Activated naive CD4-positive, alpha-beta T cell treated with anti-CD3 and anti-CD28 coated beads, Interleukin-2, amount 50 U/mL, for 72 hours (primary cell): ENCODE data around the gene ZNF281. TPM values are rescaled to one million over a fixed set of nuclear protein-coding genes. Genes with fewer than 3 reads are reported as not detected.
"Not testable (repeated sequence)": the region's sequence is repeated elsewhere in the genome, so short reads cannot be mapped to it uniquely, and the experiment has no call there.

Experiments
- ATAC-seq, 2 donors: fragments of 150-1000 bp; cut with Tn5 transposase; 2 replicates each; pipeline ENCODE4 v1.10.0; 2021; ENCODE audit warnings: mild to moderate bottlenecking in 2 of 2, moderate library complexity in 2 of 2
- DNase-seq, 2 donors: peaks; one replicate each; pipeline ENCODE4 v3.0.0; 2021 to 2022; ENCODE audit warnings: low spot score in 2 of 2
- H3K27ac Mint-ChIP-seq, 2 donors: one replicate each; pipeline ENCODE4 v1.8.0; 2022; ENCODE audit warnings: mild to moderate bottlenecking in 2 of 2, mixed read lengths in 2 of 2
- H3K36me3 Mint-ChIP-seq, 2 donors: one replicate each; pipeline ENCODE4 v1.8.0; 2022; ENCODE audit warnings: mixed read lengths in 2 of 2
- H3K9me3 Mint-ChIP-seq, 2 donors: one replicate each; pipeline ENCODE4 v1.8.0; 2022; ENCODE audit warnings: mixed read lengths in 2 of 2
- total RNA-seq, 2 donors: library from RNA; stranded (reverse); gene quantifications; one replicate each; pipeline ENCODE4 v1.2.3, GENCODE V29; 2022

The ZNF281 gene
- total RNA-seq, 2 donors from 2014 or later = 16.2 to 19.2 TPM

DNA sequence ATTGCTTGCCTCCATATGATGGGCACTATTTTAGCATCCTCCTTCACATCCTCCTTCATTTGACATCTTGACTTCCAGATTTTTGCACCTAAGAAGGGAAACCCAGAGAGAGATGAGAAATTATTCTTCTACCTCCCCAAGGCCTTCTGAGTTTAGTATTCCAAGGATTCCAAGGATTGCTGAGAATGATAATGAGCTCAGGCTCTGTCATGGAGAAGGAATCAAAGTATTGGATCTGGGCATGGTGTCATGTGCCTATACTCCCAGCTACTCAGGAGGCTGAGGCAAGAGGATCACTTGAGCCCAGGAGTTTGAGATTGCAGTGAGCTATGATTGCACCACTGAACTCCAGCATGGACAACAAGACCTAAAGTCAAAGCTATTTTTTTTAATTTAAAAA is 26.6 kb upstream of the ZNF281 start:
- DNase-seq (no peak), ATAC-seq (no peak)
- Mint-ChIP-seq H3K36me3 (no peaks in the 10 kb centered on the region), H3K9me3 (no peaks in the 10 kb centered on the region), H3K27ac (no peak overlapping the region)

DNA sequence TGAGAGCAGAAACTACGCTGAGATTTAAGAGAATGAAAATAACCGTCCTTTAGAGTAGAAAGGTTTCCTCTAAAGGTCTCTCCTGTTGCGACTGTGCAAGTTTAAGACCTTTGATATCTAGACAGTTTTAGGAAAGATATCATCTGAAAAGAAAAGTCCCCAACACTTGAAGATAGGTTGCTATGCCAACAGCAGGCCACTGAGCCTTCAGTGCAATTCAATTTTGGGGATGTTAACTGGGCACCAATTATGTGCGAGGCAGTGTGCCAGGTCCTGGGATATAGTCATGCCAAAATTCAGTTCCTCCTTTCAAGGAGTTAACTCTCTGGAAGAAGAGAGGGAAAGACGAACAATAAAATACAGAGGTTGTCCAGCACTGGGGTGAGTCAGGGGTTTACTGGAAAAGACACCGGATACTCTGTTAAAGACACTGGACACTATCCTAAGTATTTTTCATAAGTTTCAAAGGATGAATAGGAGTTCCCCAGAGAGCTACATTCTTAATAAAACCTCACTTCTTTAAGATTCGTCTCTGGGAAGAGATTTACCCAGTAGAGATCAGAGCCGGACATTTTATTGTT is 25.5 kb upstream of the ZNF281 start:
- ATAC-seq (no peak), DNase-seq (no peak)
- no peak overlapping the region for H3K27ac Mint-ChIP-seq
- H3K36me3 Mint-ChIP-seq = no peaks in the 10 kb centered on the region
- H3K9me3 Mint-ChIP-seq = no peaks in the 10 kb centered on the region

DNA sequence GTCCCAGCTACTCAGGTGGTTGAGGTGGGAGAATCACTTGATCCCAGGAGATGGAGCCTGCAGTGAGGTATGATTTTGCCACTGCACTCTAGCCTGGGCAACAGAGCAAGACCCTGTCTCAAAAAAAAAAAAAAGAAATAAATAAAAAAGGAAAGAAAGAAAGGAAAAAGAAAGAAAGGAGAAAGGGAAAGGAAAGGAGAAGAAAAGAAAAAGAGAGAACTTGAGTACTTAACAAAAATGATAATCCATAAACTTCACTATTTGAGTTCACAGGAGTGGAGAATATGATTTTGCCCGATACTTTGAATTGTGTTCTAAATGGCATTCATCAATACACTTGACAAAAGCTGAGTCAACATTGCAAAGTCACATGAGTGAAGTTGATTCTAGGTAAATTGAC is 23.8 kb upstream of the ZNF281 start:
- DNase-seq (no peak), ATAC-seq (no peak)
- Mint-ChIP-seq H3K27ac (no peak overlapping the region), H3K9me3 (no peaks in the 10 kb centered on the region), H3K36me3 (no peaks in the 10 kb centered on the region)

DNA sequence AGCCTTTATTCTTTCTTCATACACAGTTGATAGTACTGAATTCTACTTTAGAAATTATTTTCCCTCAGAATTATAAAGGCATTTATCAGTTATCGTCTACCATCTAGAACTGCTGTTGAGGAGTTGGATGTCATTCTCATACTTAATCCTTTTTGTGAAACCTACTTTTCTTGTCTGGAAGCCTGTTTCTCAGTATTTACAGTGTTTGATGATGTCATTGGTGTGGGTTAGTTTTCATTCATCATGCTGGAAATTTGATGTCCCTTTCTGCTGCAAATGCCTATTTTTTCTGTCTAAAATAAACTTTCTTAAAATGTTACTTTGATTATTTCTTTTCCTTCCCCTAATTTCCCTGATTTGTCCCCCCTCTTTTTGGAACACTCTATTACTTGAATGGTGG is 22.8 kb upstream of the ZNF281 start:
- ATAC-seq (peak in 1 of 2 donors; percentile 20), DNase-seq (no peak)
- H3K27ac Mint-ChIP-seq = no peak overlapping the region
- no peaks in the 10 kb centered on the region for H3K9me3 Mint-ChIP-seq
- no peaks in the 10 kb centered on the region for H3K36me3 Mint-ChIP-seq

DNA sequence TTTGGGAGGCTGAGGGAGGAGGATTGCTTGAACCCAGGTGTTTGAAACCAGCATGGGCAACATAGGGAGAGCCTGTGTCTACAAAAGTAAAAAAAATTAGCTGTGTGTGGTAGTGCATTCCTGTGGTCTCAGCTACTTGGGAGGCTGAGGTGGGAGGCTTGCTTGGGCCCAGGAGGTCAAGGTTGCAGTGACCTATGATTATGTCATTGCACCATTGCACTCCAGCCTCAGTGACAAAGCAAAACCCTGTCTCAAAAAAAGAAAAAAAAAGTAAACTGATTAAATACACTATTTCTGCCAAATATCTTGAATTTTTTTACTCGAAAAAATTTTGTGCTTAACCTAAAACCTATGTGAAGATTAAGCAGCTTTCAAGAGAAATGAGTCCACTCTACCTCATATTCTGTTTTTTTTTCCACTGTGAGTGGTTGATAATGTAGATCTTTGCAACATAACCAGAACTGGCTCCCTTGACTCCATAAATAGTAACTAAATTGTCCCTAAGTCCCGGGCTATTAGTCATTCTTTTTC is 19.4 kb upstream of the ZNF281 start:
- ATAC-seq = no peak
- no peaks in the 10 kb centered on the region for H3K36me3 Mint-ChIP-seq
- no peak overlapping the region for H3K27ac Mint-ChIP-seq
- DNase-seq = no peak
- no peaks in the 10 kb centered on the region for H3K9me3 Mint-ChIP-seq

DNA sequence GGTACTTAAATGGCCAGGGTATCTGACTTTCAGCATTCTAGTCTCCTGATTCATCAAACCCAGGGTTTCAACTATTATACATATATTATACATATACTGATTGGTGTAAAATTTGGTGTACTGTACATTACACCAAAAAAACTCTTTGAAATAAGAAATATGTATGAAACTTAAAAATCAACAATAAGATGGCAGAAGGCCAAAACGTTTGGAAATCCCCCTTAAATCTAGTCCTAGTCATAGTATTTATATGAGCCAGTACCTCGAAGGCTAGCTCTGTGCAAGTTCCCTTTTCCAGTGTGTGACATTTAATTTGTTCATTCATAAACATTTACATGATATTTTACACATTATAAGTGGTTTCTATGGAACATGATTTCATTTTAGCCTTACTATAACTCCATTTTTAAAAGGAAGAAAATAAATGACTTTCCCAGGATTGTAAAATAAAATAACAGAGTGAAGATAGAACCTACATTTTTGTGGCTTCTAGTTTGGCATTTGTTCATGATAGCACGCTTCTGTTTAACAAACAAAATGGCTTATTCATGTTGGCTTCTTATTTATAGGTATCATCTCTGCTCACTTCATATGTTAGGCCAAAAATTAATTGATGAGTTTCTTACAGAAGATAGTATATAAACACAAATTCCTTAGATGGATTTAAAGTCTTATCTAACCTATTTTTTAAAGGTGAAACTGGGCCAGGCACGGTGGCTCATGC is 18.8 kb upstream of the ZNF281 start:
- Mint-ChIP-seq H3K9me3 (no peaks in the 10 kb centered on the region), H3K36me3 (no peaks in the 10 kb centered on the region), H3K27ac (no peak overlapping the region)
- DNase-seq (no peak), ATAC-seq (peak in 1 of 2 donors; percentile 72)

DNA sequence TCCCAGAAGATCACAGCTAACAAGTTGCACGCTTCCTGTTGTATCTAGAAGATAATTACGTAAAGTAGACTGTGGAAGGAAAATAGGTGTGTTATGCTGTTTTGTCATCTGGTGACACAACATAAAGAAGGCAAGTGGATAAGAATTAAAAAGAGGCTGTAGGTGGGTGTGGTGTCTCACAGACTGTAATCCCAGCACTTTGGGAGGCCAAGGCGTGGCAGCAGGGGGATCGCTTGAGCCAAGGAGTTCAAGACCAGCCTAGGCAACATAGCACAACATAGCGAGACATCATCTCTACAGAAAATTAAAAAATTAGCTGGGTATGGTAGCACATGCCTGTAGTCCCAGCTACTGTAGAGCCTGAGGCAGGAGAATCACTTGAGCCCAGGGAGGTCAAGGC is 17.9 kb upstream of the ZNF281 start:
- Mint-ChIP-seq H3K36me3 (no peaks in the 10 kb centered on the region), H3K9me3 (no peaks in the 10 kb centered on the region), H3K27ac (no peak overlapping the region)
- no peak for ATAC-seq
- no peak for DNase-seq

DNA sequence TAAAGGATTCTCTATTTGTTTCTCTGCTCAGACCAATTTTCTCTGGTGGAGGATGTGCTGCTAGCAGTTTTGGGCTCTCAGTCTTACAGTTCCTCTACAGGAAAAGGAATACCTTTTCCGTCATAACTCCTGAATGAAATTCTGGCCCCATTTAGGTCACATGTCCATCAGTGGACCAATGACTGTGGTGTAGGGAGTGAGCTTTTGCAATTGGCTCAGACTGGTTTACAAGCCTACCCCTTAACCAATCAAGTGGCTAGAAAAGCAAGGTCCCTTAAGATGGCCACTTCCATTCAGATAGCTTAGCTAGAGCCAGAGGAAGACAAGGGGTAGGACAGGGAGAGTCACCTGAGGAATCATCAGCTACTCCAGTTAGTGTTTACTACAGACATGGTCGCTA is 16.4 kb upstream of the ZNF281 start:
- ATAC-seq = no peak
- H3K9me3 Mint-ChIP-seq = no peaks in the 10 kb centered on the region
- H3K27ac Mint-ChIP-seq = peak overlapping the region in 1 of 2 donors; percentile 39

DNA sequence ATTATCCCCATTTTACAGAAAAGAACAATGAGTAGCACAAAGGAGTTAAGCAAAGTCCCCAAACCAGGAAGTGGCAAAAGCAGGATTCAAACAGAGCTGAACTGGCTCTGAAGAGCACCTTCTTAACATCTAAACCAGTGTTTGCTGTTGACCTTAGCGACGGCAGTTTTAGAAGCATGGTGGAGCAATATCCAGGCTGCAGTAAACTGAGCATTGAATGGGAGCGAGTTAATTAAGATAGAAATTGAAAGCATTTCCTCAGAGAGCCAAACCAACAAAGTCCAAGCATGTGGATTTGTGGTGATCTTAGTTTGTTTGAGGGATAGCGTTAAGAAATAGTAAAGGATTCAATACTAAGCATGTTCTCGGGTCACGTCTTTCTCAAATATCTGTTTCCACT is 13.4 kb upstream of the ZNF281 start:
- H3K9me3 Mint-ChIP-seq = no peaks in the 10 kb centered on the region
- DNase-seq = no peak
- H3K36me3 Mint-ChIP-seq = no peaks in the 10 kb centered on the region
- H3K27ac Mint-ChIP-seq = no peak overlapping the region
- no peak for ATAC-seq

More for the DNA sequence above, 16.4 kb upstream of the ZNF281 start:
- no peaks in the 10 kb centered on the region for H3K36me3 Mint-ChIP-seq
- no peak for DNase-seq

DNA sequence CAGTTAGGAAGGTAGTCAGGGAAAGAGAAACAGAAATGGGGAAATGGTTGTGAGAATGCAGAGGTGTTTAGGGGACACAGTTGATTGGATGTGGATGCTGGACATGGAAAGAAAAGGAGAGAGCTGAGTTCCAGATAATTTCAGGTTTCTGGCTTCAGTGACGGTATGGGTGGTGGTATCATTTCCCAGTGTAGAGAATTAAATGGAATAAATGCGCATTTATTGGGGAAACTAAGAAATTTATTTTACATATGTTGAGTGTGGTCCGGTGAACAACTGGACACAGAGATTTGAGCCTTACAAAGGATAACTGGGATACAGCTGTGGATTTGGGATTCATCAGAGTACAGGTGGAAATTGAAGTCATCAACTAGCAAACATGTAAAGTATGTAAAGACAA is 12.4 kb upstream of the ZNF281 start:
- Mint-ChIP-seq H3K36me3 (no peaks in the 10 kb centered on the region), H3K27ac (no peak overlapping the region), H3K9me3 (no peaks in the 10 kb centered on the region)
- DNase-seq (no peak), ATAC-seq (no peak)

DNA sequence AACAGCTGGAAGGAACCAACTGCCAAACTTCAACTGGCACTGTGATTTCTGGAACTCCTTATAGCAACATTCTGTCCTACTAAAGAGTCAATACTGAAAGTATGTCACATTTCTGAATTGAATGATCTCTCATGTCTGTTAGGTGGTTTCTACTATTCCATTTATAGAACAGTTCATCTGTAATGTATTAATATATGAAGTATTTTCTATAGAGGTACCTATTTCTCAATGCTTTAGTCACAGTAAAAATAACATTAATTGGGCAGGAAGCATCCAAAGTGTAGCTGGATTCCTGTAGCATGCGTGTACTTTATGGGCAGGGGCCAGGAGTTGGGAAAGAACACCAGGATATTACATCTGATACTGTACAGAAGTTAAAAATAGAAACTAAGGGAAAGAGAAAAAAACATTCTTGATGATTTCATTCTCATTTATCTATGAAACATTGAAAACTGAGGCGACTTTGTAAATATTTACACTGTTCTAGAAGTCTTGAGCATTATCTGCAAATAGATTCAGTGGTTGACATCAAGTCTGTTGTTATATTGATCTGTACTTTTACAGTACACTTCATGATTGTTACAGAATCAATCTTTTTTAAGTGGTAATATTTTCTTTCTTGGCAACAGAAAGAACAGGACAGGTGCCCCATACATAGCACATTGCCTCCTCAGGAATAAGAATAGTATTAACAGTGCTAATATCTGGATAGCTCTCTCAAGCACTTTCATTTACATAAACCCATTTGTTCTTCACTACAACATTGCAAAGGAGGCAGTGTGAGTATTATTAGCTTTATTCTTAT is 6.2 kb upstream of the ZNF281 start:
- ATAC-seq = peak in 1 of 2 donors; percentile 70
- H3K36me3 Mint-ChIP-seq = no peaks in the 10 kb centered on the region
- H3K9me3 Mint-ChIP-seq = no peaks in the 10 kb centered on the region
- H3K27ac Mint-ChIP-seq = no peak overlapping the region
- no peak for DNase-seq

DNA sequence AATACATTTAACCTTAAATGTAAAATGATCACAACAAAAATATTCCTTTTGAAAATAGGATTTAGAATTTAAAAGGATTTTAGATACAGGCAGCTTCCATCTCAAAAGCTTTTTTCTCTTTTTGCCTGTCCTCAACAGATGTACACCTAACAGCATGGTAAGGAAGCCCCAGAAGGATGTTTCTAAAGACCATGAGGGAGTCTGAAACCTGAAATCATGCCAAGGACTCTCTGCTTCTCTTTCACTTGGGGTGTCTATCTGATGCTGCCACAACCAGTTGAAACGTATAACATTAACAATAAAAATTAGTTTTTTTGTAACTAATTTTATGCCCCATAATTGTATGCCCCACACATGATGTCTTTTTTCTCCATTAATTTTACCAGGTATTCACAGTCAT is 5.4 kb upstream of the ZNF281 start:
- Mint-ChIP-seq H3K9me3 (no peaks in the 10 kb centered on the region), H3K36me3 (peaks cover 0 to 2% of the 10 kb centered on the region in 2 donors), H3K27ac (no peak overlapping the region)
- ATAC-seq (no peak), DNase-seq (no peak)

DNA sequence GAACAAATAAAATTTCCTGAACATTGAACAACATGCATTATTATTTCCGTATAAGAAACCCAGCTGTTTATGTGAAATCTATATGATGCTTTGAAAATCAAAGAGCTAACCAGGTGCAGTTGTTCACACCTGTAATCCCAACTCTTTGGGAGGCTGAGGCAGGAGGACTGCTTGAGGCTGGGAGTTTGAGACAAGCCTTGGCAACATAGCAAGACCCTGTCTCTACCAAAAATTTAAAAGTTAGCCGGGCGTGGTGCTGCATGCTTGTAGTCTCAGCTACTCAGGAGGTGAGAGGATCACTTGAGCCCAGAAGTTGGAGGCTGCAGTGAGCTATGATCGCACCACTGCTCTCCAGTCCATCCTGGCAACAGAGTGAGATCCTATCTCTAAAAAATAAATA is 4.8 kb upstream of the ZNF281 start:
- DNase-seq = no peak
- no peak for ATAC-seq
- Mint-ChIP-seq H3K36me3 (peaks cover 5 to 8% of the 10 kb centered on the region in 2 donors), H3K27ac (no peak overlapping the region), H3K9me3 (no peaks in the 10 kb centered on the region)

DNA sequence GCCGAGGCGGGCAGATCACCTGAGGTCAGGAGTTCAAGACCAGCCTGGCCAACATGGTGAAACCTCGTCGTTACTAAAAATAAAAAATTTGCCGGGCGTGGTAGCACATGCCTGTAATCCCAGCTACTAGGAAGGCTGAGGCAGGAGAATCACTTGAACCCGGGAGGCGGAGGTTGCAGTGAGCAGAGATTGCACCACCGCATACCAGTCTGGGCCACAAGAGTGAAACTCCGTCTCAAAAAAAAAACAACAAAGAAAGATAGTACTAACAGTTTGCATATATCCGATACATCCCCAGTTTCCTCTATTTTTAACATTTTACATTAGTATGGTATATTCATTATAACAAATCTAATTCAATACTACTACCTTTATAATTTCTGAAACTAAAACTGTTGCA is 3.9 kb upstream of the ZNF281 start:
- not testable (repeated sequence) for H3K9me3 Mint-ChIP-seq, DNase-seq, ATAC-seq, H3K27ac Mint-ChIP-seq
- peaks cover 11 to 14% of the 10 kb centered on the region in 2 donors for H3K36me3 Mint-ChIP-seq

DNA sequence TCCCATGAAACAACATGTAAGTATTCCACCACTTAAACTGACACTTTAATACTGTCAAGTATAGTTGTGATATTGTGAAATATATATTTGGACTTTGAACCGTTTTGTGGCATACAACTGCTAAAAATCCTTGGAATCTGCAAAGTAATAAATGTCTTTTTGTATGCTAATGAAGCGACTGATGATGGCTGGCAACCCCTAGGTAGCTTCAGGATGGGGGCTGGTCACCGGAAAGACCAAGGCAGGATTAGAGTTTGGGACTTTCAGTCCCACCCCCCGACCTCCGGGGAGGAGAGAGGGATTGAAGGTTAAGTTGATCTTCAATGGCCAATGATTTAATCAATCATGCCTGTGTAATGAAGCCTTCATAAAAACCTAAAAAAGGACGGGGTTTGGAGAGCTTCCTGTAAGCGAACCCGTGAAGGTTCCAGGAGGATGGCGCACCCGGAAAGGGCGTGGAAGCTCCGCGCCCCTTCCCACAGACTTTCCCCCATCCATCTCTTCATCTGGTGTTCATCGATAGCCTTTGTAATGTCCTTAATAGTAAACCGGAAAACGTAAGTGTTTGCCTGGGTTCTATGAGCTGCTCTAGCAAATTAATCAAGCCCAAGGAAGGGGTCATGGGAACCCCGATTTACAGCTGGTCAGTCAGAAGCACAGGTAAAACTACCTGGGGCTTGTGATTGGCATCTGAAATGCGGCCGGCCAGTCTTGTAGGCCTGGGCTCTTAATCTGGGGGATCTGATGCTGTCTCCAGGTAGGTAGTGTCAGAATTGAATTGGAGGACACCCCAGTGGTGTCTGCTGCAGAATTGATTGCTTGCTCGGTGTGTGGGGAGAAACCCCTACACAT is 1.8 kb upstream of the ZNF281 start:
- H3K36me3 Mint-ChIP-seq = peaks cover 31 to 33% of the 10 kb centered on the region in 2 donors
- no peaks in the 10 kb centered on the region for H3K9me3 Mint-ChIP-seq
- no peak for ATAC-seq
- no peak for DNase-seq
- H3K27ac Mint-ChIP-seq = no peak overlapping the region

DNA sequence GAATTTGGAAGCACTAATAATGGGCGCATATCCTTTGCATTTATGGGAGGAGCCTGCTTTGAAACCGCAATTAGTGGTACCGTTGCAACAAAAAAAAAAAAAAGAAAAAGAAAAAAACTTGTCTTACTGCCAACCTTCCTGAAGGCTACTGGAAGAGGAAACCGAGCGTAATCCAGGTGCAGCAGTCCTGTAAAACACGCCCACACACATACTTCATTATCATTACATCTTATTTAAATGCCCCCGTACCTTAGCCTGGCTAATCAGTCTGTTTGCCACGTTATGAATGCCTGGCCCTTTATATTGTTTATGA is 686 bp upstream of the ZNF281 start:
- ATAC-seq (no peak), DNase-seq (no peak)
- Mint-ChIP-seq H3K27ac (peak overlapping the region in 1 of 2 donors; percentile 95), H3K36me3 (peaks cover 42% of the 10 kb centered on the region in 2 donors), H3K9me3 (no peaks in the 10 kb centered on the region)
